IMR-90 (cell line): ENCODE measurements around the gene KCNT1. TPM values are rescaled to one million over a fixed set of nuclear protein-coding genes. Genes with fewer than 3 reads are reported as not detected.

ENCODE experiments used
- ATAC-seq: fragments of 200-7000 bp; cut with Tn5 transposase; 2 replicates; pipeline ENCODE4 v1.9.1; 2020; ENCODE audit warnings: low read depth, mild to moderate bottlenecking, moderate library complexity
- BruUV-seq: library from RNA; stranded (reverse); fragments of 400-500 nt; replicated peaks from 2 replicates; lab custom pipeline; 2021; lab: Mats Ljungman, UMichigan
- CTCF ChIA-PET: fragments of 300-600 bp; formaldehyde crosslinking; extraction: SDS; loops from one replicate; lab custom pipeline; 2021; ENCODE audit warnings: antibody characterized with exemption; lab: Yijun Ruan, JAX
- POLR2A ChIA-PET: fragments of 300-600 bp; sonication (Branson Sonifier 250); formaldehyde crosslinking; loops from one replicate; lab custom pipeline; 2022; ENCODE audit warnings: antibody characterized with exemption; ENCODE audit not compliant: unreplicated experiment; lab: Charles Lee
- DNase-seq: peaks from one replicate; pipeline ENCODE4 v3.0.0; 2013
- H2AFZ ChIP-seq: replicated peaks from 2 replicates; pipeline ENCODE3; 2013; ENCODE audit warnings: low read length, mild to moderate bottlenecking; ENCODE audit not compliant: poor library complexity
- H2AK5ac ChIP-seq: 2 replicates; pipeline ENCODE4 v1.6.1; 2013; ENCODE audit warnings: low read depth, low read length, inconsistent platforms
- H2AK9ac ChIP-seq: replicated peaks from 2 replicates; pipeline ENCODE3; 2013; ENCODE audit warnings: mild to moderate bottlenecking, low read depth, low read length, moderate library complexity; ENCODE audit not compliant: poor library complexity
- H2BK120ac ChIP-seq: 2 replicates; pipeline ENCODE4 v1.6.1; 2013; ENCODE audit warnings: low read depth, low read length, inconsistent platforms
- H2BK15ac ChIP-seq: 3 replicates; pipeline ENCODE4 v1.6.1; 2013; ENCODE audit warnings: low read depth, low read length, inconsistent platforms
- H2BK20ac ChIP-seq: 2 replicates; pipeline ENCODE4 v1.6.1; 2013; ENCODE audit warnings: low read depth, mild to moderate bottlenecking, inconsistent platforms, low read length, moderate library complexity
- H2BK5ac ChIP-seq: 2 replicates; pipeline ENCODE4 v1.6.1; 2013; ENCODE audit warnings: mild to moderate bottlenecking, low read depth, low read length, inconsistent platforms; ENCODE audit not compliant: poor library complexity, severe bottlenecking
- H3K14ac ChIP-seq: replicated peaks from 2 replicates; pipeline ENCODE4 v1.6.1; 2013; ENCODE audit warnings: low read depth, low read length, inconsistent platforms
- H3K18ac ChIP-seq: 2 replicates; pipeline ENCODE4 v1.6.1; 2013; ENCODE audit warnings: low read depth, low read length, control low read depth
- H3K23ac ChIP-seq: 2 replicates; pipeline ENCODE4 v1.6.1; 2013; ENCODE audit warnings: low read depth, low read length, inconsistent platforms
- H3K27ac ChIP-seq: 2 replicates; pipeline ENCODE4 v1.5.1; 2013; ENCODE audit warnings: mild to moderate bottlenecking, control low read depth, low read length; ENCODE audit not compliant: insufficient read depth
- H3K27me3 ChIP-seq: 2 replicates; pipeline ENCODE4 v1.6.1; 2013; ENCODE audit warnings: low read length; ENCODE audit not compliant: control insufficient read depth, insufficient read depth
- H3K36me3 ChIP-seq: 2 replicates; pipeline ENCODE4 v1.6.1; 2013; ENCODE audit warnings: low read length, mixed read lengths; ENCODE audit not compliant: control insufficient read depth, insufficient read depth
- H3K4ac ChIP-seq: 2 replicates; pipeline ENCODE4 v1.6.1; 2013; ENCODE audit warnings: low read depth, low read length, inconsistent platforms
- H3K4me1 ChIP-seq: 2 replicates; pipeline ENCODE4 v1.6.1; 2013; ENCODE audit warnings: low read length, mixed read lengths; ENCODE audit not compliant: control insufficient read depth, insufficient read depth
- H3K4me2 ChIP-seq: 2 replicates; pipeline ENCODE4 v1.6.1; 2013; ENCODE audit warnings: low read depth, mild to moderate bottlenecking, control low read depth, low read length, moderate library complexity
- H3K4me3 ChIP-seq: 2 replicates; pipeline ENCODE4 v1.5.1; 2013; ENCODE audit warnings: low read depth, mild to moderate bottlenecking, control low read depth, low read length, moderate library complexity; ENCODE audit not compliant: insufficient read depth
- H3K56ac ChIP-seq: 2 replicates; pipeline ENCODE4 v1.6.1; 2013; ENCODE audit warnings: low read length, inconsistent platforms; ENCODE audit not compliant: insufficient read depth; ENCODE audit errors: extremely low read depth
- H3K79me1 ChIP-seq, 2 experiments: 2 replicates each; pipeline ENCODE4 v1.6.1; 2013; ENCODE audit warnings: low read length in 2 of 2, inconsistent platforms in 1 of 2, low read depth in 1 of 2
- H3K9ac ChIP-seq: 2 replicates; pipeline ENCODE4 v1.6.1; 2013; ENCODE audit warnings: low read depth, low read length, control low read depth
- H3K9me1 ChIP-seq: 2 replicates; pipeline ENCODE4 v1.6.1; 2013; ENCODE audit warnings: low read length, inconsistent platforms; ENCODE audit not compliant: insufficient read depth
- H3K9me3 ChIP-seq: 2 replicates; pipeline ENCODE4 v1.6.1; 2013; ENCODE audit warnings: low read length; ENCODE audit not compliant: control insufficient read depth, insufficient read depth
- H4K20me1 ChIP-seq: 2 replicates; pipeline ENCODE4 v1.6.1; 2013; ENCODE audit warnings: low read length, inconsistent platforms; ENCODE audit not compliant: insufficient read depth
- H4K5ac ChIP-seq: 2 replicates; pipeline ENCODE4 v1.6.1; 2013; ENCODE audit warnings: mild to moderate bottlenecking, low read depth, low read length, control low read depth
- H4K8ac ChIP-seq, 2 experiments: 2 replicates each; pipeline ENCODE4 v1.6.1; 2013; ENCODE audit warnings: low read depth in 2 of 2, low read length in 2 of 2, control low read depth in 1 of 2, inconsistent platforms in 1 of 2
- H4K91ac ChIP-seq: 2 replicates; pipeline ENCODE4 v1.6.1; 2013; ENCODE audit warnings: low read depth, low read length, inconsistent platforms; ENCODE audit not compliant: insufficient read depth
- CEBPB ChIP-seq: IDR thresholded peaks from 2 replicates; pipeline ENCODE4 v1.6.1; 2012; ENCODE audit warnings: low read depth, low read length, improper control_type of control experiment
- CHD1 ChIP-seq: IDR thresholded peaks from 2 replicates; pipeline ENCODE4 v1.6.1; 2012; ENCODE audit warnings: low read depth, low read length, improper control_type of control experiment
- FOS ChIP-seq: fragments of 150-350 bp; IDR thresholded peaks from 2 replicates; pipeline ENCODE4 v1.6.1; 2016; ENCODE audit warnings: low read depth, low read length
- MAFK ChIP-seq: IDR thresholded peaks from 2 replicates; pipeline ENCODE4 v1.6.1; 2012; ENCODE audit warnings: low read depth, low read length, improper control_type of control experiment
- MAZ ChIP-seq: IDR thresholded peaks from 2 replicates; pipeline ENCODE4 v1.6.1; 2012; ENCODE audit warnings: low read depth, mild to moderate bottlenecking, low read length, improper control_type of control experiment, moderate library complexity, borderline replicate concordance
- MXI1 ChIP-seq: IDR thresholded peaks from 2 replicates; pipeline ENCODE4 v1.6.1; 2012; ENCODE audit warnings: low read depth, mild to moderate bottlenecking, low read length, moderate library complexity, borderline replicate concordance
- NFE2L2 ChIP-seq: fragments of 150-350 bp; IDR thresholded peaks from 2 replicates; pipeline ENCODE4 v1.6.1; 2016; ENCODE audit warnings: low read depth, mild to moderate bottlenecking, low read length
- RFX5 ChIP-seq: IDR thresholded peaks from 2 replicates; pipeline ENCODE4 v1.8.0; 2012; ENCODE audit warnings: low read depth, mild to moderate bottlenecking, low read length, moderate library complexity
- WGBS, 2 experiments: methylation state at CpG; one replicate each; pipeline versions ENCODE4 v1.1.5 to v1.1.7; 2013; ENCODE audit warnings: missing lambda C conversion rate in 2 of 2; ENCODE audit not compliant: insufficient read length in 1 of 2; ENCODE audit errors: extremely low coverage in 2 of 2; 5-methylcytosine and 5-hydroxymethylcytosine counted together
- dilution Hi-C: fragments of 300-500 bp; cut with HindIII; formaldehyde crosslinking; loops from one replicate; pipeline ENCODE4 v1.14.3; 2018; ENCODE audit warnings: low sequenced_read_pairs; ENCODE audit not compliant: unreplicated experiment
- in situ Hi-C: fragments of 300-500 bp; cut with MboI; formaldehyde crosslinking; loops from 3 replicates; pipeline ENCODE4 v1.14.3; 2019; ENCODE audit warnings: low sequenced_read_pairs, inconsistent platforms, mixed read lengths
- intact Hi-C: fragments of 100-400 bp; cut with micrococcal nuclease; formaldehyde crosslinking; loops from 2 replicates; pipeline ENCODE4 v1.10.0; 2022
- polyA plus RNA-seq, 3 experiments: library from polyadenylated mRNA; depleted of rRNA; stranded (reverse); fragments of >200 nt; gene quantifications; 2 replicates each; pipeline ENCODE4 v1.2.3, GENCODE V29; 2012; ENCODE audit warnings: low replicate concordance in 1 of 3
- total RNA-seq: library from RNA; depleted of rRNA; stranded (reverse); fragments of >200 nt; gene quantifications from 2 replicates; pipeline ENCODE4 v1.2.3, GENCODE V29; 2012
- TF ChIP-seq, protein P1 (sequence below): fragments of 150-350 bp; IDR thresholded peaks from 2 replicates; pipeline ENCODE4 v1.6.1; 2017; ENCODE audit warnings: mild to moderate bottlenecking, antibody characterized with exemption, low read length, low read depth
- TF ChIP-seq, protein P2 (sequence below): conservative IDR thresholded peaks from 2 replicates; pipeline ENCODE4 v1.5.1; 2012; ENCODE audit warnings: mild to moderate bottlenecking, low read depth, low read length, improper control_type of control experiment
- TF ChIP-seq, protein P3 (sequence below): fragments of 150-350 bp; IDR thresholded peaks from 2 replicates; pipeline ENCODE4 v1.6.1; 2016; ENCODE audit warnings: low read depth, mild to moderate bottlenecking, low read length, moderate library complexity, borderline replicate concordance

KCNT1 gene
- total and polyA plus RNA-seq, 2 of the 4 experiments (the other 2 are of a cell fraction) = not detected

DNA sequence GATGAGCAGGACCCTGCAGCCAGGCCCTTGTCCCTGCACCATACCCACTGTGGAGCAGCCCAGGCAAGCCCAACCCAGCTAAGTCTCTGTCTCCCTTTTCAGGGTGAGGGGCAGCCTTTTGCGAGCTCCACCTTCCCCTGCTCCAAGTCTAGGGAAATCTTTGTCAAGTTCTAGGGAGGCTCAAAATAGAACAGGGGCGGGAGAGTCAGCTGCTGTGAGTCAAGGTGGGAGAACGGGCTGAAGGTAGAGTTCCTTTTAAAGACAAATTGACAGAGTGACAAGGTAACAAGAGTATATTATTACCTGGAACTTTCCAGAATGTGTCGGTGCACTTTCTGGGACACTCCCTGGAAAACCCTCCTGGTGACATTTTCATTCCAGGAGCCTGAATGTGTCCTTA, 64.7 kb downstream of the KCNT1 start:
- no peak for ATAC-seq
- Histone ChIP-seq H3K18ac (no peak overlapping the region), H3K27ac (no peak overlapping the region), H2AK5ac (no peak overlapping the region), H2AK9ac (no peak overlapping the region), H3K56ac (no peak overlapping the region), H2BK120ac (no peak overlapping the region), H3K4me3 (no peak overlapping the region), H2AFZ (no peak overlapping the region), H3K36me3 (no peaks in the 10 kb centered on the region), H3K14ac (no peak overlapping the region), H3K4me1 (no peaks in the 10 kb centered on the region), H2BK5ac (no peak overlapping the region), H3K27me3 (no peaks in the 10 kb centered on the region), H3K9me1 (no peaks in the 10 kb centered on the region), H2BK15ac (no peak overlapping the region), H3K9ac (no peak overlapping the region), H4K91ac (no peak overlapping the region), H4K5ac (no peak overlapping the region), H3K79me1 (no peaks in the 10 kb centered on the region), H2BK20ac (no peak overlapping the region), H3K4ac (no peak overlapping the region), H3K4me2 (no peak overlapping the region), H3K9me3 (peaks cover 19% of the 10 kb centered on the region), H3K23ac (no peak overlapping the region), H4K8ac (no peak overlapping the region), H4K20me1 (no peaks in the 10 kb centered on the region)
- 100% methylated on average over 1 of the region's 4 CpGs; no CpG with 5 or more reads in 1 of the 2 experiments for WGBS, 2 experiments
- POLR2A ChIA-PET = no interaction called here
- dilution Hi-C loops (no loop called here), intact Hi-C loops (no loop called here), in situ Hi-C loops (no loop called here)
- CTCF ChIA-PET = no interaction called here
- no peak for DNase-seq
- TF ChIP-seq MXI1 (no peak), FOS (no peak), RFX5 (no peak), MAZ (no peak), CEBPB (no peak), MAFK (no peak), CHD1 (no peak), NFE2L2 (no peak)
- TF ChIP-seq, protein P1, sequence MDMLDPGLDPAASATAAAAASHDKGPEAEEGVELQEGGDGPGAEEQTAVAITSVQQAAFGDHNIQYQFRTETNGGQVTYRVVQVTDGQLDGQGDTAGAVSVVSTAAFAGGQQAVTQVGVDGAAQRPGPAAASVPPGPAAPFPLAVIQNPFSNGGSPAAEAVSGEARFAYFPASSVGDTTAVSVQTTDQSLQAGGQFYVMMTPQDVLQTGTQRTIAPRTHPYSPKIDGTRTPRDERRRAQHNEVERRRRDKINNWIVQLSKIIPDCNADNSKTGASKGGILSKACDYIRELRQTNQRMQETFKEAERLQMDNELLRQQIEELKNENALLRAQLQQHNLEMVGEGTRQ = no peak
- TF ChIP-seq, protein P2, sequence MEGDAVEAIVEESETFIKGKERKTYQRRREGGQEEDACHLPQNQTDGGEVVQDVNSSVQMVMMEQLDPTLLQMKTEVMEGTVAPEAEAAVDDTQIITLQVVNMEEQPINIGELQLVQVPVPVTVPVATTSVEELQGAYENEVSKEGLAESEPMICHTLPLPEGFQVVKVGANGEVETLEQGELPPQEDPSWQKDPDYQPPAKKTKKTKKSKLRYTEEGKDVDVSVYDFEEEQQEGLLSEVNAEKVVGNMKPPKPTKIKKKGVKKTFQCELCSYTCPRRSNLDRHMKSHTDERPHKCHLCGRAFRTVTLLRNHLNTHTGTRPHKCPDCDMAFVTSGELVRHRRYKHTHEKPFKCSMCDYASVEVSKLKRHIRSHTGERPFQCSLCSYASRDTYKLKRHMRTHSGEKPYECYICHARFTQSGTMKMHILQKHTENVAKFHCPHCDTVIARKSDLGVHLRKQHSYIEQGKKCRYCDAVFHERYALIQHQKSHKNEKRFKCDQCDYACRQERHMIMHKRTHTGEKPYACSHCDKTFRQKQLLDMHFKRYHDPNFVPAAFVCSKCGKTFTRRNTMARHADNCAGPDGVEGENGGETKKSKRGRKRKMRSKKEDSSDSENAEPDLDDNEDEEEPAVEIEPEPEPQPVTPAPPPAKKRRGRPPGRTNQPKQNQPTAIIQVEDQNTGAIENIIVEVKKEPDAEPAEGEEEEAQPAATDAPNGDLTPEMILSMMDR = no peak
- TF ChIP-seq, protein P3, sequence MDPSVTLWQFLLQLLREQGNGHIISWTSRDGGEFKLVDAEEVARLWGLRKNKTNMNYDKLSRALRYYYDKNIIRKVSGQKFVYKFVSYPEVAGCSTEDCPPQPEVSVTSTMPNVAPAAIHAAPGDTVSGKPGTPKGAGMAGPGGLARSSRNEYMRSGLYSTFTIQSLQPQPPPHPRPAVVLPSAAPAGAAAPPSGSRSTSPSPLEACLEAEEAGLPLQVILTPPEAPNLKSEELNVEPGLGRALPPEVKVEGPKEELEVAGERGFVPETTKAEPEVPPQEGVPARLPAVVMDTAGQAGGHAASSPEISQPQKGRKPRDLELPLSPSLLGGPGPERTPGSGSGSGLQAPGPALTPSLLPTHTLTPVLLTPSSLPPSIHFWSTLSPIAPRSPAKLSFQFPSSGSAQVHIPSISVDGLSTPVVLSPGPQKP = no peak
- no TSS peak for BruUV-seq
